ENCODE data around the gene BPI.
"Not testable (repeated sequence)": the region's sequence is repeated elsewhere in the genome, so short reads cannot be mapped to it uniquely, and the experiment has no call there.

BPI gene

GRCh38 chr20:38373231-38373867, 69.4 kb downstream of the BPI start:
- peak; percentile 87 for DNase-seq

- DNase-seq: no peak
These were observed 69.9 kb downstream of the BPI start for GRCh38 chr20:38373898-38374297.

- DNase-seq: no peak
These were observed 73.2 kb downstream of the BPI start for GRCh38 chr20:38377039-38377685.

- not testable (repeated sequence) for DNase-seq
These were observed 73.9 kb downstream of the BPI start for GRCh38 chr20:38377838-38378237.

GRCh38 chr20:38383147-38383546, 79.2 kb downstream of the BPI start:
- DNase-seq: no peak

GRCh38 chr20:38386004-38386403, 82.0 kb downstream of the BPI start:
- DNase-seq: peak; percentile 6

GRCh38 chr20:38386851-38387250, 82.9 kb downstream of the BPI start:
- no peak for DNase-seq

Measured in OCI-M1 (cell line).